ENCODE measurements around the gene CHIT1. TPM values are rescaled to one million over a fixed set of nuclear protein-coding genes. Genes with fewer than 3 reads are reported as not detected.

CHIT1 gene
- total and polyA plus RNA-seq, 2 of the 8 experiments (the other 6 are each of a cell fraction or from before 2014, with no cell fraction given) = not detected

DNA sequence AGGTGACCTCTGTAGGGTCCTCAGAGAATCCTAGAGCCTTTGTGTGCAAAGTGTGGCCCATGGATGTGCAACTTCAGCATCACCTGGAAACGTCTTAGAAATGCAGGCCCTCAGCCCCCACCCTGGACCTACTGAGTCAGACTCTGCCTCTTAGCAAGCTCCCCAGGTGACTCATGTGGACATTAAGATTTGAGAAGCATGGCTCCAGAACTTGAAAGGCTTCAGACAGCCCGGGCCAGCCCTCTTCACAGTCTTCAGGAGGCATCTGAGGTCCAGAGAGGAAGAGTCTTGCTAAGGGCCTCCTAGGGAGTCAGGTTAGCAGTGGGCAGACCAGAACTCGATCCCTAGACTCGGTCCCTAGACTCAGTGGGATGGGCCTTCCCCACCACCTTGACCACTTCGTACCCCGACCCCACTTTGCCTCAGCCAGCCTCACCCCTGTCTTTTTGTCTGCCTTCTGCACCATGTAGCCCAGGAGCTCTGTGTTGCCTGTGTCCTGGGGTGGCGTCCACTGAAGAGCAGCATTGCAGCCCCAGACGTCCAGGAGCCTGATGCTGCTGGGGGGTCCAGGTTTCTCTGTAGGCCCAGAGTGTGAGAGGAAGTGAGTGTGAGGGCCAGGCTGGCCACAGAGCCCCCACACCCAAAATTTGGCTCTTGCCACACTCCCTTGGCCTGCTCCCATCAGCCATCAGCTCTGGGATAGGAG, 58.7 kb downstream of the CHIT1 start:
- 88% methylated on average over 8 of the region's 8 CpGs; no CpG with 5 or more reads in 1 of the 2 experiments for WGBS, 2 experiments (ENCODE audit: extremely low coverage in 1 of 2, insufficient coverage in 1 of 2, insufficient read length in 1 of 2, insufficient replicate concordance in 2 of 2, low coverage in 1 of 2, low lambda C conversion rate in 2 of 2, missing lambda C conversion rate in 1 of 2)
- POLR2A ChIA-PET (ENCODE audit: partially characterized antibody) = interaction anchor here (0.6 to 0.9 kb wide), 2 partner anchors 37 to 74 kb away, joined by 3 to 4 read pairs; no protein-coding TSS in a partner anchor
- DNase-seq (ENCODE audit: low read depth in 1 of 2, low spot score in 2 of 2) = no peak

More for the DNA sequence above, 58.7 kb downstream of the CHIT1 start:
- no peaks in the 10 kb centered on the region for H3K23me2 ChIP-seq (ENCODE audit: low read depth, low read length)
- H2BK12ac ChIP-seq (ENCODE audit: low read depth, low read length) = no peak overlapping the region
- no peaks in the 10 kb centered on the region for H3K36me3 ChIP-seq (ENCODE audit: control insufficient read depth in 2 of 4, insufficient read depth in 4 of 4, low read length in 3 of 4)
- H3K23ac ChIP-seq (ENCODE audit: insufficient read length) = no peak overlapping the region
- no peak overlapping the region for H2BK120ac ChIP-seq (replicated peaks; ENCODE audit: low read depth, low read length)
- no peaks in the 10 kb centered on the region for H3K27me3 ChIP-seq (replicated peaks in 1 of 4; ENCODE audit: control insufficient read depth in 3 of 4, extremely low read depth in 1 of 4, insufficient read depth in 3 of 4, low read length in 3 of 4)
- H3K4me3 ChIP-seq (ENCODE audit: extremely low read depth in 1 of 4, insufficient read depth in 2 of 4, low read depth in 3 of 4, low read length in 4 of 4) = no peak overlapping the region
- TF ChIP-seq SP1 (IDR thresholded peaks at IDR 0.05; ENCODE audit: low read depth, low read length) (no peak), CTCF (IDR thresholded peaks at IDR 0.05; ENCODE audit: control extremely low read depth in 1 of 3, insufficient read depth in 1 of 3, low read depth in 1 of 3, low read length in 3 of 3) (no peak), YY1 (IDR thresholded peaks at IDR 0.05; ENCODE audit: low read depth, low read length) (no peak), MAX (IDR thresholded peaks at IDR 0.05) (no peak), BACH1 (IDR thresholded peaks at IDR 0.05; ENCODE audit: low read length) (no peak), POU5F1 (IDR thresholded peaks at IDR 0.05; ENCODE audit: low read depth, low read length) (no peak), NRF1 (IDR thresholded peaks at IDR 0.05; ENCODE audit: low read depth, low read length) (no peak), TEAD4 (IDR thresholded peaks at IDR 0.05; ENCODE audit: low read depth, low read length) (no peak), KDM5A (IDR thresholded peaks at IDR 0.05; ENCODE audit: low read length) (no peak)
- H2BK20ac ChIP-seq (ENCODE audit: low read length) = no peak overlapping the region
- no peaks in the 10 kb centered on the region for H3K79me1 ChIP-seq (ENCODE audit: low read depth, low read length)
- CTCF ChIA-PET (ENCODE audit: partially characterized antibody) = interaction anchor here (0.6 to 16.8 kb wide), 21 partner anchors 8 to 1077 kb away, joined by 3 to 511 read pairs (median 25); partner anchors contain the start of genes ADORA1, CHI3L1 and MYOG
- H4K20me1 ChIP-seq (replicated peaks in 1 of 2; ENCODE audit: control insufficient read depth in 1 of 2, insufficient read depth in 2 of 2, low read length in 2 of 2) = no peaks in the 10 kb centered on the region
- H2BK5ac ChIP-seq (ENCODE audit: low read depth, low read length) = no peak overlapping the region; the same call in 1 of the 2 replicates
- H3K4me1 ChIP-seq (replicated peaks in 1 of 4; ENCODE audit: control insufficient read depth in 3 of 4, insufficient read depth in 4 of 4, low read length in 3 of 4) = peaks cover 0 to 7% (median 0%) of the 10 kb centered on the region in 4 experiments; a peak in 3 of 7 replicates
- no peak overlapping the region for H3K9ac ChIP-seq (replicated peaks in 1 of 4; ENCODE audit: extremely low read depth in 1 of 4, low read depth in 3 of 4, low read length in 3 of 4)
- H4K8ac ChIP-seq (ENCODE audit: extremely low read depth, insufficient read depth, low read length) = 0 out of 2 replicates have a peak overlapping the region, but pooled peaks have one; percentile 21
- no peak overlapping the region for H3K14ac ChIP-seq (ENCODE audit: insufficient read length)
- no peak overlapping the region for H3K27ac ChIP-seq (ENCODE audit: low read depth, low read length)
- H2AFZ ChIP-seq (ENCODE audit: low read length) = no peak overlapping the region
- H3K79me2 ChIP-seq (ENCODE audit: control insufficient read depth in 1 of 2, insufficient read depth in 2 of 2, low read length in 2 of 2) = no peaks in the 10 kb centered on the region
- H2AK5ac ChIP-seq (ENCODE audit: low read depth, low read length) = no peak overlapping the region
- H3K18ac ChIP-seq (ENCODE audit: extremely low read depth, low read length) = no peak overlapping the region
- H3K56ac ChIP-seq (replicated peaks; ENCODE audit: insufficient read length, low read depth, low read length) = no peak overlapping the region
- H3K4ac ChIP-seq (replicated peaks; ENCODE audit: insufficient read length, low read depth, low read length) = no peak overlapping the region
- H3K4me2 ChIP-seq (ENCODE audit: insufficient read depth in 1 of 2, low read depth in 2 of 2, low read length in 2 of 2) = no peak overlapping the region
- no peak overlapping the region for H4K5ac ChIP-seq (ENCODE audit: insufficient read length, low read depth, low read length)
- no peaks in the 10 kb centered on the region for H3K9me3 ChIP-seq (ENCODE audit: insufficient read depth in 2 of 2, low read depth in 1 of 2, low read length in 1 of 2)
- H4K91ac ChIP-seq (replicated peaks; ENCODE audit: insufficient read length, low read length) = no peak overlapping the region
- no peak for FAIRE-seq
- H2BK15ac ChIP-seq (ENCODE audit: low read length) = no peak overlapping the region

All from H1 (cell line).